ENCODE data around the gene IFT80.
"Not testable (repeated sequence)": the region's sequence is repeated elsewhere in the genome, so short reads cannot be mapped to it uniquely, and the experiment has no call there.

IFT80 gene

GRCh38 chr3:160369784-160370183, 29.2 kb downstream of the IFT80 start:
- intact Hi-C loops (cut with DNase I) = no loop called here
- no peak for DNase-seq

GRCh38 chr3:160368804-160369203, 30.2 kb downstream of the IFT80 start:
- intact Hi-C loops (cut with DNase I) = no loop called here

GRCh38 chr3:160365869-160366522, 33.0 kb downstream of the IFT80 start:
- DNase-seq = no peak
- intact Hi-C loops (cut with DNase I) = no loop called here

More at GRCh38 chr3:160368804-160369203, 30.2 kb downstream of the IFT80 start:
- no peak for DNase-seq

- intact Hi-C loops (cut with DNase I); DNase-seq: not testable (repeated sequence)
Observed at GRCh38 chr3:160362896-160363295, 36.1 kb downstream of the IFT80 start.

- DNase-seq = no peak
Observed at GRCh38 chr3:160355826-160356225, 43.2 kb downstream of the IFT80 start.

GRCh38 chr3:160346511-160346910, 52.5 kb downstream of the IFT80 start:
- no peak for DNase-seq
- intact Hi-C loops (cut with DNase I) = no loop called here

More at GRCh38 chr3:160355826-160356225, 43.2 kb downstream of the IFT80 start:
- intact Hi-C loops (cut with DNase I) = no loop called here

GRCh38 chr3:160343132-160343531, 55.9 kb downstream of the IFT80 start:
- intact Hi-C loops (cut with DNase I) = loop anchor here (2.0 kb wide), 1 partner anchor 310 kb away; no protein-coding TSS in a partner anchor
- no peak for DNase-seq

GRCh38 chr3:160340351-160340750, 58.7 kb downstream of the IFT80 start:
- intact Hi-C loops (cut with DNase I) = no loop called here
- no peak for DNase-seq

GRCh38 chr3:160331127-160331937, 67.7 kb downstream of the IFT80 start:
- DNase-seq = no peak
- intact Hi-C loops (cut with DNase I) = no loop called here

- intact Hi-C loops (cut with DNase I) = no loop called here
- DNase-seq = no peak
Observed at GRCh38 chr3:160330690-160331089, 68.3 kb downstream of the IFT80 start.

GRCh38 chr3:160330109-160330508, 68.9 kb downstream of the IFT80 start:
- intact Hi-C loops (cut with DNase I) = no loop called here
- DNase-seq = no peak

GRCh38 chr3:160326286-160326685, 72.7 kb downstream of the IFT80 start:
- DNase-seq; intact Hi-C loops (cut with DNase I): not testable (repeated sequence)

- DNase-seq; intact Hi-C loops (cut with DNase I): not testable (repeated sequence)
Observed at GRCh38 chr3:160321821-160322220, 77.2 kb downstream of the IFT80 start.

- intact Hi-C loops (cut with DNase I) = no loop called here
- no peak for DNase-seq
Observed at GRCh38 chr3:160319322-160319721, 79.7 kb downstream of the IFT80 start.

- intact Hi-C loops (cut with DNase I) = no loop called here
- DNase-seq = no peak
Observed at GRCh38 chr3:160314995-160315394, 84.0 kb downstream of the IFT80 start.

GRCh38 chr3:160312014-160312624, 86.9 kb downstream of the IFT80 start:
- intact Hi-C loops (cut with DNase I) = no loop called here
- DNase-seq = no peak

- no peak for DNase-seq
- intact Hi-C loops (cut with DNase I) = no loop called here
Observed at GRCh38 chr3:160302806-160303205, 96.2 kb downstream of the IFT80 start.

- intact Hi-C loops (cut with DNase I) = no loop called here
- no peak for DNase-seq
Observed at GRCh38 chr3:160296591-160296990, 102.4 kb downstream of the IFT80 start.

- no peak for DNase-seq
- intact Hi-C loops (cut with DNase I) = no loop called here
Observed at GRCh38 chr3:160291909-160292299, 107.1 kb downstream of the IFT80 start.

GRCh38 chr3:160291290-160291908, 107.6 kb downstream of the IFT80 start:
- intact Hi-C loops (cut with DNase I) = no loop called here
- no peak for DNase-seq

- no peak for DNase-seq
- intact Hi-C loops (cut with DNase I) = no loop called here
Observed at GRCh38 chr3:160287666-160288065, 111.4 kb downstream of the IFT80 start.

Data from posterior cingulate gyrus (tissue), 11 donors.